HG02840 (cell line): ENCODE measurements around the gene MAVS.
"Not testable (repeated sequence)": the region's sequence is repeated elsewhere in the genome, so short reads cannot be mapped to it uniquely, and the experiment has no call there.

Experiments used
- ATAC-seq: cut with Tn5 transposase; IDR thresholded peaks from one replicate; pipeline ENCODE4 v1.9.1; 2021; ENCODE audit warnings: mild to moderate bottlenecking, moderate library complexity, moderate number of reproducible peaks; ENCODE audit not compliant: unreplicated experiment, low FRiP score

The MAVS gene

GRCh38 chr20:3876676-3877075 is 30.0 kb downstream of the MAVS start:
- no peak for ATAC-seq

- ATAC-seq: not testable (repeated sequence)
Measured at GRCh38 chr20:3878921-3879274, 32.3 kb downstream of the MAVS start.

- ATAC-seq: no peak
Measured at GRCh38 chr20:3885715-3886114, 39.1 kb downstream of the MAVS start.

- ATAC-seq: no peak
Measured at GRCh38 chr20:3887876-3888620, 41.4 kb downstream of the MAVS start.

GRCh38 chr20:3888622-3889488 is 42.2 kb downstream of the MAVS start, which contains the start of gene PANK2:
Gene PANK2, plus strand, starts transcription at chr20:3889387.
- peak; percentile 93 for ATAC-seq

GRCh38 chr20:3889489-3890397 is 43.1 kb downstream of the MAVS start:
- peak; percentile 25 for ATAC-seq

GRCh38 chr20:3890398-3890751 is 43.7 kb downstream of the MAVS start:
- no peak for ATAC-seq

GRCh38 chr20:3890999-3891929 is 44.6 kb downstream of the MAVS start:
- ATAC-seq: no peak

GRCh38 chr20:3894796-3895195 is 48.2 kb downstream of the MAVS start:
- no peak for ATAC-seq

GRCh38 chr20:3896302-3896701 is 49.7 kb downstream of the MAVS start:
- ATAC-seq: no peak

- no peak for ATAC-seq
Measured at GRCh38 chr20:3896853-3897583, 50.4 kb downstream of the MAVS start.

- ATAC-seq: not testable (repeated sequence)
Measured at GRCh38 chr20:3898181-3898580, 51.5 kb downstream of the MAVS start.

GRCh38 chr20:3898639-3899038 is 52.0 kb downstream of the MAVS start:
- ATAC-seq: no peak

- no peak for ATAC-seq
Measured at GRCh38 chr20:3900187-3900604, 53.6 kb downstream of the MAVS start.

- no peak for ATAC-seq
Measured at GRCh38 chr20:3901028-3901705, 54.5 kb downstream of the MAVS start.

- no peak for ATAC-seq
Measured at GRCh38 chr20:3901706-3902440, 55.2 kb downstream of the MAVS start.

GRCh38 chr20:3902446-3902845 is 55.8 kb downstream of the MAVS start:
- no peak for ATAC-seq

GRCh38 chr20:3904224-3904623 is 57.6 kb downstream of the MAVS start:
- no peak for ATAC-seq
